Smooth muscle cell (in vitro differentiated cells): Measurements from ENCODE around the gene SH2D7. TPM values are rescaled to one million over a fixed set of nuclear protein-coding genes. Genes with fewer than 3 reads are reported as not detected.

Experiments used
- DNase-seq: peaks from one replicate; lab custom pipeline; 2025; ENCODE audit not compliant: unreplicated experiment; lab: John Stamatoyannopoulos, UW
- H2AFZ ChIP-seq: fragments of 200-600 bp; sonication (generic); 2 replicates; pipeline ENCODE4 v1.6.0; 2016; ENCODE audit warnings: antibody characterized with exemption, low read depth, mild to moderate bottlenecking
- H3F3A ChIP-seq: fragments of 200-600 bp; sonication (generic); 2 replicates; pipeline ENCODE4 v1.6.0; 2017; ENCODE audit warnings: antibody characterized with exemption, low read depth
- H3K27ac ChIP-seq: fragments of 200-600 bp; sonication (generic); 2 replicates; pipeline ENCODE4 v1.5.1; 2016; ENCODE audit warnings: low read depth, mild to moderate bottlenecking
- H3K27me3 ChIP-seq: fragments of 200-600 bp; sonication (generic); 2 replicates; pipeline ENCODE4 v1.6.1; 2016; ENCODE audit warnings: low read depth, mild to moderate bottlenecking
- H3K36me3 ChIP-seq: fragments of 200-600 bp; sonication (generic); 2 replicates; pipeline ENCODE4 v1.5.1; 2016; ENCODE audit warnings: low read depth
- H3K4me1 ChIP-seq: fragments of 200-600 bp; sonication (generic); 2 replicates; pipeline ENCODE4 v1.5.1; 2016; ENCODE audit warnings: low read depth
- H3K4me2 ChIP-seq: fragments of 200-600 bp; sonication (generic); 2 replicates; pipeline ENCODE4 v1.6.0; 2016; ENCODE audit warnings: mild to moderate bottlenecking
- H3K4me3 ChIP-seq: fragments of 200-600 bp; sonication (generic); 2 replicates; pipeline ENCODE4 v1.5.1; 2016; ENCODE audit warnings: mild to moderate bottlenecking
- H3K79me2 ChIP-seq: fragments of 200-600 bp; sonication (generic); 2 replicates; pipeline ENCODE4 v1.6.0; 2016; ENCODE audit warnings: low read depth, mild to moderate bottlenecking
- H3K9ac ChIP-seq: fragments of 200-600 bp; sonication (generic); 2 replicates; pipeline ENCODE4 v1.6.0; 2016; ENCODE audit warnings: low read depth
- H3K9me3 ChIP-seq: fragments of 200-600 bp; sonication (generic); replicated peaks from 2 replicates; pipeline ENCODE4 v1.5.1; 2016; ENCODE audit warnings: low read depth
- H4K20me1 ChIP-seq: fragments of 200-600 bp; sonication (generic); 2 replicates; pipeline ENCODE4 v1.6.0; 2016; ENCODE audit warnings: low read depth
- CTCF ChIP-seq: fragments of 200-600 bp; sonication (generic); IDR thresholded peaks from 2 replicates; pipeline ENCODE4 v1.5.1; 2017; ENCODE audit warnings: borderline replicate concordance, mild to moderate bottlenecking, antibody characterized with exemption; ENCODE audit not compliant: insufficient read depth, poor library complexity, severe bottlenecking
- WGBS: methylation state at CpG from one replicate; pipeline ENCODE4 v1.1.7; 2016; ENCODE audit warnings: low lambda C conversion rate; 5-methylcytosine and 5-hydroxymethylcytosine counted together
- polyA plus RNA-seq: library from polyadenylated mRNA; unstranded; fragments of >200 nt; fragmentation: Nextera tagmentation; extraction: Ambion mirVana; gene quantifications from 2 replicates; pipeline ENCODE4 v1.2.1, GENCODE V29; 2016
- total RNA-seq: library from RNA; depleted of rRNA; stranded (reverse); fragments of >200 nt; gene quantifications from 2 replicates; pipeline ENCODE4 v1.2.3, GENCODE V29; 2014

The SH2D7 gene
- total and polyA plus RNA-seq, 2 experiments from 2014 or later: 0.07 TPM; not detected in 1

- Histone ChIP-seq H3K79me2 (no peaks in the 10 kb centered on the region), H3K4me2 (no peak overlapping the region), H4K20me1 (no peaks in the 10 kb centered on the region), H3K9ac (no peak overlapping the region), H2AFZ (no peak overlapping the region), H3F3A (no peaks in the 10 kb centered on the region), H3K36me3 (no peaks in the 10 kb centered on the region), H3K4me3 (no peak overlapping the region), H3K9me3 (no peaks in the 10 kb centered on the region), H3K27me3 (no peaks in the 10 kb centered on the region), H3K27ac (no peak overlapping the region), H3K4me1 (no peaks in the 10 kb centered on the region)
- DNase-seq: no peak
- no peak for TF ChIP-seq CTCF
- WGBS: 89% methylated on average over 12 of the region's 12 CpGs
Observed at GRCh38 chr15:78087951-78088772, 4.2 kb upstream of the SH2D7 start.

- H4K20me1 ChIP-seq: peaks cover 3% of the 10 kb centered on the region
- H3K4me3 ChIP-seq: no peak overlapping the region
- H3K4me1 ChIP-seq: no peaks in the 10 kb centered on the region
- no peaks in the 10 kb centered on the region for H3K9me3 ChIP-seq
- DNase-seq: no peak
- H3K79me2 ChIP-seq: no peaks in the 10 kb centered on the region
- no peak overlapping the region for H3K9ac ChIP-seq
- H2AFZ ChIP-seq: no peak overlapping the region
- H3K4me2 ChIP-seq: no peak overlapping the region
- H3K27me3 ChIP-seq: no peaks in the 10 kb centered on the region
- H3K36me3 ChIP-seq: no peaks in the 10 kb centered on the region
- H3K27ac ChIP-seq: no peak overlapping the region
- 84% methylated on average over 3 of the region's 3 CpGs for WGBS
- TF ChIP-seq CTCF: no peak
- H3F3A ChIP-seq: no peaks in the 10 kb centered on the region
Observed at GRCh38 chr15:78088773-78089080, 3.6 kb upstream of the SH2D7 start.

- Histone ChIP-seq H3K4me1 (no peaks in the 10 kb centered on the region), H2AFZ (no peak overlapping the region), H4K20me1 (peaks cover 4% of the 10 kb centered on the region), H3K27ac (no peak overlapping the region), H3K9me3 (no peaks in the 10 kb centered on the region), H3K9ac (no peak overlapping the region), H3K4me3 (no peak overlapping the region), H3K27me3 (no peaks in the 10 kb centered on the region), H3K4me2 (no peak overlapping the region), H3F3A (no peaks in the 10 kb centered on the region), H3K79me2 (no peaks in the 10 kb centered on the region), H3K36me3 (no peaks in the 10 kb centered on the region)
- no peak for TF ChIP-seq CTCF
- no peak for DNase-seq
- WGBS: 95% methylated on average over 3 of the region's 3 CpGs
Observed at GRCh38 chr15:78090422-78091063, 1.8 kb upstream of the SH2D7 start.
